Activated CD4-positive, alpha-beta T cell treated with anti-CD3 and anti-CD28 coated beads, Interleukin-2, amount 10 ng/mL, durations not matched to agents 24 days and 14 days (primary cell): Measurements from ENCODE around the gene KAT7. TPM values are rescaled to one million over a fixed set of nuclear protein-coding genes. Genes with fewer than 3 reads are reported as not detected.

Experiments used
- total RNA-seq: library from RNA; stranded (reverse); gene quantifications from 2 replicates; pipeline ENCODE4 v1.2.3, GENCODE V29; 2022

The KAT7 gene
- total RNA-seq, 1 donor from 2014 or later = 75.2 TPM

Other genes with a start within 250 kb of the KAT7 start
- gene NXPH3, start 212.8 kb upstream of the KAT7 start, total RNA-seq = not detected in 2 replicates
- 56.0 and 61.4 TPM in 2 replicates for gene SPOP, start 110.6 kb upstream of the KAT7 start, total RNA-seq
- 78.9 and 79.5 TPM in 2 replicates for gene SLC35B1, start 80.7 kb upstream of the KAT7 start, total RNA-seq
- 10.9 and 11.1 TPM in 2 replicates for gene FAM117A, start 24.6 kb upstream of the KAT7 start, total RNA-seq
- not detected in 2 replicates for gene TAC4, start 59.4 kb downstream of the KAT7 start, total RNA-seq
- gene DLX4, start 180.5 kb downstream of the KAT7 start, total RNA-seq = 0.21 TPM in 1 of 2 replicates, not detected in the other
- 0.12 TPM in 1 of 2 replicates, not detected in the other for gene DLX3, start 206.5 kb downstream of the KAT7 start, total RNA-seq